NK-92 treated with Interleukin-12 subunit alpha and Interleukin-12 subunit beta, amount 100 ng/mL, for 24 hours (cell line): ENCODE results near the gene CHAT.

ENCODE experiments used
- DNase-seq: peaks from one replicate; lab custom pipeline; 2025; lab: John Stamatoyannopoulos, UW

The CHAT gene

DNA sequence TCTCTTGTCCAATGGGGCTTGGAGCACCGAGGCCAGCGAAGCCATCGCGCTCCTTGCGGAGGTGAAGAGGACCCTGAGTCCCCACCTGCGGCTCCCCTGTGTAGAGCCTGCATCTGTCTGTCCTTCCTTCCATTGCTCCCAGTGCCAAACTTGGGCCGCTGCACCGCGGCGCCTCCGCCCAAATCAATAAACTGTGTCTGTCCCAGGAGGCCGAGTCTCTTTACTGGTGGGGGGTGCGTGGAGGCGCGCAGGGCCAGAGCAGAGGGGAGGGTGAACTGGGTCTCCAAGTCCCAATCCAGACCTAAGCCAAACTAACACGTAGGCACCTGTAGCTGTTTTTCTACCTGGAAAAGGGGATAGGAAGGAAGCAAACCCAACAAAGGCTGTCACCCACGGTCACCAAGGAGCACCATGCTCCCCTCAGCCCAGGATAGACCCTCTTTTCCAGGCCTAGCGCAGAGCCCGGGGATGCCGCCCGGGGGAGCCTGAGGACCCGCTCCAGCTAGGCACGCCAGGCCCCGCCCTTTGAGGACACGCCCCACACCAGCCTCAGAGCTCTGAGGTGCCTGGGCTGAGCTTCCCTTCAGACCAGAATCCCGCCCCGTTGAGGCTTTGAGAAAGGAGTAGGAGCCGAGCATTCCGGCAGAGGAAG, 1.2 kb upstream of the CHAT start:
- no peak for DNase-seq

DNA sequence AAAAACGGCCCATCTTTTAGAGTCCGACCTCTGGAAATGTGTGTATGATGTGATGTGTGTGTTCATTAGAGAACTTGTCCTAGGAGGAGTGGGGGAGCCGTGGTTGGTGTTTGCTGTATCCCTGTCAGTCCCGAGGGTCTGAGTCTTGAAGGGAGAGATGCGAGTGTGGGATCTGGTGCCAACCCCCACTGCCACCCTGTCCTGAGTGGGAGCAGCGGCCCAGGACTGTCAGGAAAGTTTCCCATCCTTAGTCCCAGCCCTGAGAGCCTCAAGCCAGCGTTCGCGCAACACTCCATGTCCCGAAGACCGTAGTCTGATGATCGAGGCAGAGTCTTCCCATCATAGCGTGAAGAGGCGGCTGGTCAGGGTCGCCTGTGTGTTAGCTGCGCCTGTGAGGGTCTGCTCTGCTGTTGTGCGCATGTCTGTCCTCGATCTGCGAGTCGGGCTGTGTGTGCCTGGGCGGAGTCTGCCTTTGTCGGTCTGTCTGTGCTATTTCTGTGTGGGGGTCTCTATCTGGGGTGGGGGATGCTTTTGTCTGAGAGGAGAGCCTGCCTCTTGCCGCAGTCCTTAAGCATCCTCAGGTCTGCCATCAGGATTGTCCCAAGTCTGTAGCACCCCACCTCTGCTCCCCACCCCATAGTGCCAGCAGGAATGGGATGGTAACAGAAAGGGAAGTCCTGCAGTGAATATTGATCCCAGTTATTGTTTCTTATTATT, 514 bp upstream of the CHAT start:
- no peak for DNase-seq

DNA sequence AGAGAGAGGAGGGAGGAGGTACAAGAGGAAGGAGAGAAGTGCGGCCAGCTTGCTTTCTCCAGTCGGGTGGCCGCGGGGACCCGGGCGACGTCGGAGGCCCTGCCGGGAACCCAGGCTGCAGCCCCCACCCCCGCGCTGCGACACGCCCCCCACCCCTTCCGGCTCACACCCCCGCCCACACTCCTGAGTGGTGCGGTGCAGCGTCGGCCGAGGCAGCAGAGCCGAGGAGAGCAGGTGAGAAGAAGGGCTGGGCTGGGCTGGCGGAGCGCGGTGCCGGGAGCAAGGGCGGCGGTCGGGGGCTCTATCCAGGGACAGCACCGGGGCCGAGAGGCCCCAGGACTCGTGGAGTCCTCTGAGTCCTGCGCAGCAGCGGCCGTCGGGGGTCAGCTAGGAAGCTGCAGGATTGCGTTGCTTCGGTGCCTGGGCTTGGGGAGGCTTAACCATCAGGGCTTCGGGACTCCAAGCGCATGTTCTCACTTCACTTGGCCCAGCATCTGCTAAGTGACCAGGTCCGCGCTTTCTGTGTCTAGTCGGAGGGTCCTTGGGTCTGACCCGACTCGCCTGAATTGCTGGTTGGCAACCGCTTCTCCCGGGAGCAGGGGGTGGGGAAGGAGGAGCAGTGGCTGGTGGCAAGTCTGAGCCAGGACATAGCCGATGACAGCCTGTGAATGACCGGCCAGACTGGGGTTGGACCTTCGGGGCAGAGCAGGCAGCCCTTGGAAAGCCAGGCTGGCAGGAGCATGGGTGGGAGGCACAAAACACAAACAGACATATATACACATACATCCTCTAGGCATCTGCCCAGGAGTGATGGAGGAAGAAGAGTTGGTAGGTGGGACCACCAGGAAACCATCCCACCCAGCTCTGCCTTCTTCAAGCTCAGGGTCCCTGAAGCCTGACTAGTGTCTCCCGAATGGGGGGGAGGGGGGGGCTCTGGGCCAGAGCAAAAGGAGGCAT, 683 bp downstream of the CHAT start:
- DNase-seq, result no peak

DNA sequence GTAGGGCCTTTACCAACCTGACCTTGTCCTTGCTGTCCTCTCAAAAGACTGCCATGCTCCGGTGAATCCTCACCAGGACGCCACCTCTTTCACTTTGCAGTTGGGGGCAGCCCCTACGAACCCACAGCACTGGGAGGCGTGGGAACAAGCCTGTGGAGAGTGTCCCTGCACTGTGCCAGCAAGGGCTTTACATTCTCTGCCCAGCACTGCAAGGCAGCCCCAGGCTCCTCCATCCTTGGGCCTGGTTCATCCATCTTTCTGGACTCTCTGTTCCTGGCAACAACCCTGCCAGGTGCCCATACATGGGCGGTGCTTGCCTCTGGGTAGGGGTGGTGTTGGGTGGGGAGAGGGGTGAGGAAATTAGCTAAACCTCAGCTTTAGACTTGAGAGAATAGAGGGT, 1.4 kb downstream of the CHAT start:
- no peak for DNase-seq

DNA sequence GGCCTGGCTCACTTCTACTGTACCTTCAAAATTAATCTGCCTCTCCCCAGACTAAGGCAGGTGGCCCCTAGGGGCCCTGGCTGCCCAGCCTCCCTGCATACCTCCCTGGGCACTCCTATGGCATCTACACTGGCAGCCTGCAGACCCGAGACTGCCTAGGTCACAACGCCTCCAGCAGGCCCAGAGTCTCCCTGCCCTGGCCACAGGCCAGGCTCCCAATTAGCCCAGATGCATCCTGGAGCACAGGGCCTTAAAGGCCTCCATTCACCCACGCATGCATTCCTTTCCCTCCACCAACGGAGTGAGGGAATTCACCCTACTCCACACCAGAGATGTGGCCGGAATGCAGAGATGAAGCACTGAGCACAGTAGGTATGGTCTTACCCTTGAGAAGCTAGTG, 1.9 kb downstream of the CHAT start:
- DNase-seq, result no peak

DNA sequence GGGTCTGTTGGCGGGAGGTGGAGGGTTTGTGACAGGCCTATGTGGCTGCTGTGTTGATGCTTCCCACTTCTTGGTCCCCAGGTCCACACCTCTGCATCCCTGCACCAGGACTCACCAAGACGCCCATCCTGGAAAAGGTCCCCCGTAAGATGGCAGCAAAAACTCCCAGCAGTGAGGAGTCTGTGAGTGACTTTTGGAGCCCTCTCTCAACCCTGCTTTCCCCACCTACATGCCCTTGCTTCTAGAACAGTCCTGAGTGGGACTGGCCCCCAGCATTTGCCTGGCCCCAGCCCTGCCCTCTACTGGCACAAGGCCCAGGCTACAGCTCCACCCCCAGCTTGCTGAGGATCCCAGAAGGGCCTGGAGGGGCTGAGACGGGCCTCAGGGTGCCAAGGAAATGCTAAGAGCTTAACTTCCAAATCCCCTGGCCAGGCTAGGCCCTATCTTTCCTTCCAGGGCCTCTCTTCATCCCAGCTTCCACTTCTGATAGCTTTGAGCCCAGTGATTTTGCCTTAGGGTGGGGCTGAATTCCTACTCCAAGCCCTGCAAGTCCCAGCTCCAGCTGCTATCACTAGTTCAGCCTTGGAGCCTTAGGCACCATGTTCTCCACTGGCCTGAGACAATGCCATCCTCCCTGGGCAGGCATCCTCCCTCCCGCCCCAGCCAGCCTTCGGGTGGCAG, 2.7 kb downstream of the CHAT start:
- no peak for DNase-seq

DNA sequence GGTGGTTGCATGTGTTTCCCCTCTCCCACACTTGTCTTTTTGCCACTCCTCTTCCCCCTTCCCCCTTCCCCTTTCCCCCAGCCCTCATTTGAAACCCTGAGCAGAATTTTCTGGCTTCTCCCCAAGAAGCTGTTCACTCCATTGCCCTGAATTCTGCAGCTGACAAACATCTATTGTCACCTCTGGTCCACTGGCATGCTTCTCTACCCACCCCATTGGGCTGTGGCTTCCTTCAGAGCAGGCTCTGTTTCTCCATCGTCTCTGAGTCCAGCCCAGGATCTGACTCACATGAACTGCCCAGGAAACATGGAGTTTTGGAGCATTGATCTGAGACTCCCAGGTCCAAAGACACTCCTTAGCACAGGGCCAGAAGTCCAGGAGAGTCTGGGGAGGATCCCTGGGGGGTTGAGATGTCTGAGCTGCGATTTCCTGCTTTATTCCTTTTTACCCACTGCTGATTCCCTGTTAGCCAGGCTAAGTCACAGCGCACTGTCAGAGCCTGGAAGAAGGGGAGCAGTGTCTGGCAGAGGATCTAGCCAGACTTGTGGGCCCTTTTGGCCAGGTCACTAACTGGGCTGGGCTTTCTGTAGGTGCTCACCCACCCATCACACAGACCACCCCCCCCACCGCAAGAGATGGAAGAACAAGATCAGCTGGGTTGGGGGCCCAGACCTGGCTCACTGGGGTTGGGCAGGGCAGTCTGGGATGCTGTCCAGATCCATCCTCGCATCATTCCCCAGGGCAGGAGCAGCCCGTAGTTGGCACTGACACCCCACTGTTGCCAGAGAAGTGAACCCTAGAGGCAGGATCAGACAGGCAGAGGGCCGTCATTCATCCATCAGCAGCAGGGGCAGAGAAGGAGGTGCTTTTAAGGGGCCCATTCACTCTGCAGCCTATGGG, 3.5 kb downstream of the CHAT start:
- no peak for DNase-seq

DNA sequence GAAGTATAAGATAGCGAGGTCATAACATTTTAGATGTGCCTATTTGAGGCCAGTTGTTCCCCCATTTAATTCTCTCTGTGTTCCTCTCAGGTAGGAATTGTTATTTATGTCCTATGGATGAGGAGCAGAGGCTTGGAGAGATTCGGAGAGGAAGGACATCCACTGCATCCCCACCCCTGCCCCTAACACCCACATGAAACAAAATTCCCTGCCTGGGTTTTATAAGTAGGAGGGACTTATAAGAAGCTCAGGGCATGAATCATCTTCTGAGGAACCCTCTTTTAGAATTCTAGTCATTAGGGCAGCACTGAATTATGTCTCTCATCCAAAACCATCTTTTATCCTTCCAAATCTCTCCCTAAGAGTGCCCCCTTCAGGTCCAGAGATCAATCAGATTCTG, 5.0 kb downstream of the CHAT start:
- DNase-seq, result no peak

DNA sequence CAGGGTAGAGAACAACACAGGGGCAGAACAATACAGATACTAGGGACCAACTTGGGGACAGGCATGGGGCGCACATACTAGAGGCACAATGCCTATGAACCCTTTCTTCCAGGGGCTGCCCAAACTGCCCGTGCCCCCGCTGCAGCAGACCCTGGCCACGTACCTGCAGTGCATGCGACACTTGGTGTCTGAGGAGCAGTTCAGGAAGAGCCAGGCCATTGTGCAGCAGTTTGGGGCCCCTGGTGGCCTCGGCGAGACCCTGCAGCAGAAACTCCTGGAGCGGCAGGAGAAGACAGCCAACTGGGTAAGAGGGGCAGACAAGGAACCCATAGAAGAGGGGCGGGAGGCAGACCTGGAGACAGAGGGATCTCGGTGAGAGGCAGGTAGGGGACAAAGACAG, 5.8 kb downstream of the CHAT start:
- no peak for DNase-seq

DNA sequence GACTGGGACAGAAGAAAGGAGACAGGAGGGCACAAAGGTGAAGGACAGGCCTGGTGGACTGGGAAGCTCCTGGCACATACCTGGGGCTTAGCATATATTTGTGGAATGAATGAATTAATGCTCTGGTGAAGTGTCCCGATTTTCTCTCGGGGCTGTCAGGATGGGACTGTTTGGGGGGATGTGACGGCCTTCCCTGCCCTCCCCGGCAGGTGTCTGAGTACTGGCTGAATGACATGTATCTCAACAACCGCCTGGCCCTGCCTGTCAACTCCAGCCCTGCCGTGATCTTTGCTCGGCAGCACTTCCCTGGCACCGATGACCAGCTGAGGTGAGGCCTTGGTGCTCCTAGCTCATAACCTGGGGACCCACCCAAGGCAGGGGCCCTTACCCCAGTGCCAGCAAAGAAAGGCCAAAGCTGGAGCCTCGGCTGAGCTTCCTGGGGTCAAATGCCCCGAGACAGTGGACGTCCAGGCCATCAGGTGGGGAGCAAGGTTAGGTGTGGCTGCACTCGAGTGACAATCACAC, 6.5 kb downstream of the CHAT start:
- no peak for DNase-seq

DNA sequence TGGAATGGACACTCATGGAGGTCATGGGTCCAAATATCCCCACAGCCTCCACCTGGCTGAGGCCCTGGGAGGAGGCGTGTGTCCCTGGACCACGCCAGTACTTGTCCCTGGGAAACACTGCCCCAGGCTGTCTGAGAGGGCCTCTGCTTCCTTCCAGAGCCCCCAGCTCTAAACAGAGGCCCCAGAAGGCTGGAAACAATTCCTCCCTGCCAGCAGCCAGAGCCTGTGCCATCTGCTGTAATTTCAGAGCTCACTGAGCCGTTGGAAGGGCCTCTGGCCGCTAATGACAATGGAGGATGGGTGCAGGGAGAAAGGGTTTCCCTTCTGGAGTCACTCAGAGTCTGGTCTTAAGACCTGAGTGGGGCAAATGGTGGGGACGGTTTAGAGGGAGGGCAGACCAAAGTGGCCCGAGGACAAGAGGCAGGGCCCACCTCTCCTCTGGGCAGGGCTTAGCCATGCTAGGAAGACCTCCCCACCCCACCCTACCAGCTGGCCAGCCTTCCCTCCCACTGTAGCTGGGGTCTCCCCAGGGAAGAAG, 7.1 kb downstream of the CHAT start:
- DNase-seq, result no peak

DNA sequence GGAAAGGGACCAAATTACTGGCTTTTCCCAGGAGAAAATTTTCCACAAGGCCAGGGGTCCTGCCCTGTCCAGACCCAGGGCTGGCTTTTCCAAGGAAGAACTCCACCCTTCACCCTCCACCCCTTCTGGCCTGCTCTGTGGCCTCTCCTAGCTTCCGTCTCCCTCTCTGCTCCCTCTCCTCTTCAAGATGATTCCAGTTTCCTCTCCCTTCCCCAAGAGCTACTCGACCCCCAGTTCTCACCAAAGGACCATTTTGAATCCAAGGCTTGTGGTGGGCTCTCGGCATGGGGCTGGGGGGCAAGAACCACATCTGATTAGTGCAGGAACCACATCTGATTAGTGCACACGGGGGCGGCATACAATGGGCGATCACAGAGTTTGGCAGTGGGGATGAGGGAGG, 7.7 kb downstream of the CHAT start:
- no peak for DNase-seq

DNA sequence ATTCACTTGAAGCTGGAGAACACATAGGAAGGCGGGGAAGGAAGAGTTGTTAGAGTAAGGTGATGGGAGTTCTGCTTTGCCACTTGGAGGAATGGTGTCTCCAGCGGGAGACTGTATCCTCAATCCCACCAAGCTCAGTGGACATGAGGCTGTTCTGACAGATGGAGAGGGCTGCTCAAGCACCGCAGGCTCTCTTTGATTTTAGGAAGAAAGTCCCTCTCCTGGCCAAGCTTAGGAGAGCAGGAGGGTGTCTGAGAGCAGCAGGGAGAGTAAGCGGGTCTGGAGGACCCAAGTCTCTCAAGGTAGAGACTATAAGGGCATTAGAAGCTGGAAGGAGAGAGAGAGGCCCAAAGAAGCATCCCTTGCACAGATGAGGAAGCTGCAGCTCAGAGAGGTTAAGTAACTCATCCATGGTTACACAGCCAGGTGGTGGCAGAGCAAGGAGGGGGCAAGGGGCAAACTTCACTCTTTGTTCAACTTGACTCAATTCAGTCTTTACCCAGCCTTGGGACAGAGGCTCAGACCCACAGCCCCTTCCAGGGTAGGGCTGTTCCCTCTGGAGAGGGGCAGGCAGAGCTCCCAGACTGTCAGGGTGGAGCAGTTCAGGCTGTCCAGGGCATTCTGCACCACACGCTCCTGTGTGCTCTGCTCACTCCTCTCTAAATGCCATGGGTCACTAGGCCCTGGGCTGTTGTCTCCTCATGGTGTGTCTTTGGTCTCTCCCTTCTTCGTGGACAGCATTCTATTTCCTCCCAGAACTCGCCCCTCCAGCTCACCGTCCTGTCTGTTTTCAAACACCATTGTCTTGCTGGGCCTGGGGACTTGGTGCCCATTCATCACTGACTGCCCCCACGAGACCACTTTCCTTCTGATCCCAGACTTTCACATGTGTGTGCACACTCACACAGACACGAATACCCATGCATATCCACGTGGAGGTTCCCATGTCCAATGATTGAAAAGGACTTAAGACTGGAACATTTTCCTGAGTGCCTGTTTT, 8.9 kb downstream of the CHAT start:
- no peak for DNase-seq

DNA sequence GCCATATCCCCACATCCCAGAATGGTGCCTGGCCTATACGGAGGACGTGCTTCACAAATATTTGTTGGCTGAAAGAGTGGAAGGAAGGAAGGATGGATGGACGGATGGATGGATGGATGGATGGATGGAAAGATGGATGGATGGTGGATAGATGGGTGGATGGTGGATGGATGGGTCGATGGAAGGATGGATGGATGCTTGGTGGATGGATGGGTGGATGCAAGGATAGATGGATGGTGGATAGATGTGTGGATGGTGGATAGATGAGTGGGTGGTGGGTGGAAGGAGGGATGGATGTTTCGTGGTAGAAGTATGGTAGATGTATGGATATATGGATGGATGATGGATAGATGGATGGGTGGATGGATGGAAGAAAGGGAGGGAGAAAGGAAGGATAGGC, 10.8 kb downstream of the CHAT start:
- DNase-seq, result no peak

DNA sequence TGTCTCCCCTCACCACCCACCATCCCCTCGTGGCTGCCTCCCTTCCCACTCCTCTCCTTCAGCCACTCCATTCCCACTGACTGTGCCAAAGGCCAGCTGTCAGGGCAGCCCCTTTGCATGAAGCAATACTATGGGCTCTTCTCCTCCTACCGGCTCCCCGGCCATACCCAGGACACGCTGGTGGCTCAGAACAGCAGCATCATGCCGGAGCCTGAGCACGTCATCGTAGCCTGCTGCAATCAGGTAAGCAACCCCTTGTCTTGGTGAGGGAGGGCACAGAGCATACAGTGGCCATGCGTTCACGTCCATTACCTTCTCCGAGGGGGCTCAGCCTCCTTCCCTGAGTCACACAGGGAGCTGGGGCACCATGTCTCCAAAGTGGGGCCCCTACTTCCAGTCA, 11.6 kb downstream of the CHAT start:
- DNase-seq, result no peak

DNA sequence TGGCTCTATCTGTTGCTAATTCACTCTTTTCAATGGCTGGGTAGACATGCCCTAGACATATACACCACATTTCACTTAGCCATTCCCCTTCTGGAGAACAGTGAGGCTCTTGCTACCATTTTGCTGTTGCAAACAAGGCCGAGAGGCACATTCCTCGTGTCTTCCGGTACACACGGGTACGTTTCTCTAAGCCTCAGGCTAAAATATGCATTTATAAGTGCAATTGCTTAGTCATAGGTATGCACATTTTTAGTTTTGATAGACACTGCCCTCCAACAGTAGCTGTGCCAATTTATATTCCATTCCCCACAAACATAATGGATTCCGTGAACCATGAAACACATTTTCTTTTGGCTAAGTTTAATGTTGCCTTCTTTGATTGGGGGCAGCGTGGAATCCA, 13.2 kb downstream of the CHAT start:
- no peak for DNase-seq

DNA sequence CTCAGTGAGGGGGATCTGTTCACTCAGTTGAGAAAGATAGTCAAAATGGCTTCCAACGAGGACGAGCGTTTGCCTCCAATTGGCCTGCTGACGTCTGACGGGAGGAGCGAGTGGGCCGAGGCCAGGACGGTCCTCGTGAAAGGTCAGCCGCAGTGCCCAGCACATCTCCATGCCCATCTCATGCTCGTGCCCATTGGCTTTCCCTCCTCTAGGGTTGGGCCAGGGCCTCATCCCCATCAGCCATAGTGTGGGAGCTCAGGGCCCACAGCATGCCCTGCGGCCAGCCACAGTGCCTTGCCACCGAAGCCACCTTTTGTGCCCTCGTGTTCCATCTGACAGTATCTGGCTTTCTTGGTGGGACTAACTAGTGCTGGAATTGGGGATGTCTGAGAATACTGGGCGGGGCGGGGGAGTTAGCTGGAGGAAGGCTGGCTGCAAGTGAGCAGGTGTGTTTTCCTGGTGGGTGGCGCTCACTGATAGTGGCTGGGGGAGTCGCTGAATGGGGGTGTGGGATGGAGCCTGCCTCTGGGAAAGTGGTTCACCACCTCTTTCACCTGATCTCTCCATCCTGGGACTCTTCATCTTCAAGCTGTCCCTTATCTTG, 13.9 kb downstream of the CHAT start:
- DNase-seq, result no peak

DNA sequence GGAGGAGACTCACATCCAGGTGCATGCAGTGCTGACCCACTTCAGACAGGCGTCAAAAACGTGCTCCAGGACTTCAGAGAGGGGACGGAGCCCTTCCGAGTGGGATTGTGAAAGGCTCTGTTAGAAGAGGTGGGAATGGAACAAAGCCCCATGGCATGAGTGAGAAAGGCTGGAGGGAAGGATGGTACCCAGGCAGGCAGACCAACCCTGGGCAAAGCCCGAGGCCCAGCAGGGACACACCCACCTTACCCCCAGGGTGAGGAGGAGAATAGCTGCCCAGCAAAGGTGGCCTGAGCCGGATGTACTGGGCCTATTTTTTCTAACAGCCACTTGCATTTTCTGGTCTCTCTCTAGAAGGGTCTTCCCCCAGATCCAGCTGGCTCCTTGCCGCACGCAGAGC, 14.8 kb downstream of the CHAT start:
- DNase-seq, result no peak

DNA sequence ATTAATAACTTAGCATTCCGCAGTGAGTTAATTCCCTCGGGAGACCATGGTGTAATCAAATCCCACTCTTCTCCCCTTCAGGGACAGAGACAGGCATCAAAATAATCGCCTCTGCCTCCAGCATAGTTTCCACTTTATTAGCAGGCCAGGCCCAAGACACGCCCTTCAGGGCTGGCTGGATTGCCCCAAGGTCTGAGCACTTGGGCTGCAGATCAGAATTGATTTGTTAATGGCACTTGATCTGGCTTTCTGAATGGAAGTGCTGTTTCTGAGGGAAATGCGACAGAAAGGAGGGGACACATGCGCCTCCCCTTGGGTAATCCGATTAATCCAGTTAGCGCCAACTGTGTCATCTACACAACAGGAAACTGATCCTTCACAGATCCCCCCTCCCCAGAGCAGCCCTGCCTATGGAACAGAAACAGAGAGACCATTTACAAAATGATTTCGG, 15.6 kb downstream of the CHAT start:
- DNase-seq, result no peak
